Measurements from ENCODE around the gene NPEPPS. TPM values are rescaled to one million over a fixed set of nuclear protein-coding genes. Genes with fewer than 3 reads are reported as not detected.

NPEPPS gene
- total and polyA plus RNA-seq, 2 donors: 41.2 to 48.0 TPM

DNA sequence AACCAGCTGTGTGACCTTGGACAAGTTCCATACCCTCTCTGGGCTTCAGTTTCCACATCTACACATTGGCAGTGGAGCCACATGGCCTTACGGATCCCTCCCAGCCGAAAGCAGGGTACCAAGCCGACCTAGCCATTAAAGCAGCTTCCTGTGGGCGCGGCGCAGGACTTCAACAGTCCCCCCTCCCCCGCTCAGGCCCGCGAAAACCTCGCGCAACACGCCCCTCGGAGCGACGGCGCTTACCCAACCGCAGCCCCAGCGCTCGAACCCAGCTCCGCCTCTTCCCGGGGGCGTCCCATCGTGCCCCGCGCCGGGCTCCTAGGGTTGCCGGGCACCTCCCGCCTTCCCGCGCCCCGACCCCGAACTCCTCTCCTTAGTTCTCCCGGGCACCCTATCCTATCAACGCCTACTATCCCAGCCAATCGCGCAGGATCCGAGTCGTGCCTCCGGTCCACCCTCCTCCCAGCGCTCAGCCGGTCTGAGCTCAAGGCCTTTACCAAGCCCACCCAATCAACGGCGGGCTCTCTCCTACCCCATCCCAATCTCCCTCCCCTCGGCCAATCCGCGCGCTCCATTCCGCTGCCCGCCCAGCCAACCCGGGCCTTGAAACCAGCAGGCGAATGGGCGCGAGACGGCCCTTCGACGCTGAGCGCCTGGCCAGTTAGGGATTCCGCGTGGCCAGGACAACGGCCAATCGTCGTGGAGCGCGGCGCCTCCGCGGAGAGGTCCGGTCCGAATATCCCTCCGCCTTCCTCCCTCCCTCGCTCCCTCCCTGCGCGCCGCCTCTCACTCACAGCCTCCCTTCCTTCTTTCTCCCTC lies 118.5 kb downstream of the NPEPPS start, which contains the start of gene KPNB1:
KPNB1 (plus strand) TSS at position 767 of the 819 bp plus-strand sequence. CDS start 326 bp downstream, outside the sequence.
- under 1% methylated on average over 74 of the region's 74 CpGs for WGBS
- peak within 1 kb of the TSS; percentile 94 to 97 for H3K27ac ChIP-seq (ENCODE audit: low read depth in 1 of 2, low read length in 1 of 2)
- peak within 1 kb of the TSS; percentile 73 to 95 for H3K4me3 ChIP-seq (ENCODE audit: low read length in 2 of 2)
- peak; percentile 88 to 99 (median 96) for DNase-seq (ENCODE audit: low read depth in 6 of 9, low spot score in 9 of 9)
- H3K27me3 ChIP-seq (ENCODE audit: control insufficient read depth in 2 of 2, insufficient read depth in 1 of 2, low read length in 1 of 2): no peaks in the 10 kb centered on the region
- H3K9me3 ChIP-seq (ENCODE audit: control insufficient read depth in 2 of 2, insufficient read depth in 1 of 2, low read length in 1 of 2): no peaks in the 10 kb centered on the region
- H3K36me3 ChIP-seq (ENCODE audit: control insufficient read depth in 2 of 2, insufficient read depth in 2 of 2, low read length in 1 of 2): peaks cover 13 to 28% of the 10 kb centered on the region in 2 donors
- H3K4me1 ChIP-seq (ENCODE audit: control insufficient read depth in 2 of 2, insufficient read depth in 2 of 2, low read length in 2 of 2): peaks cover 6 to 22% of the 10 kb centered on the region in 2 donors

- peak overlapping the region; percentile 73 to 95 for H3K4me3 ChIP-seq (ENCODE audit: low read length in 2 of 2)
- WGBS: 1% methylated on average over 48 of the region's 48 CpGs
- DNase-seq (ENCODE audit: low read depth in 6 of 9, low spot score in 9 of 9): peak in 5 of 9 donors; percentile 25 to 60 (median 52)
- peak overlapping the region; percentile 94 to 97 for H3K27ac ChIP-seq (ENCODE audit: low read depth in 1 of 2, low read length in 1 of 2)
- H3K27me3 ChIP-seq (ENCODE audit: control insufficient read depth in 2 of 2, insufficient read depth in 1 of 2, low read length in 1 of 2): no peaks in the 10 kb centered on the region
- H3K36me3 ChIP-seq (ENCODE audit: control insufficient read depth in 2 of 2, insufficient read depth in 2 of 2, low read length in 1 of 2): peaks cover 17 to 35% of the 10 kb centered on the region in 2 donors
- H3K9me3 ChIP-seq (ENCODE audit: control insufficient read depth in 2 of 2, insufficient read depth in 1 of 2, low read length in 1 of 2): no peaks in the 10 kb centered on the region
- peaks cover 6 to 22% of the 10 kb centered on the region in 2 donors for H3K4me1 ChIP-seq (ENCODE audit: control insufficient read depth in 2 of 2, insufficient read depth in 2 of 2, low read length in 2 of 2)
Observed at GRCh38 chr17:47649972-47650524, 119.1 kb downstream of the NPEPPS start.

DNA sequence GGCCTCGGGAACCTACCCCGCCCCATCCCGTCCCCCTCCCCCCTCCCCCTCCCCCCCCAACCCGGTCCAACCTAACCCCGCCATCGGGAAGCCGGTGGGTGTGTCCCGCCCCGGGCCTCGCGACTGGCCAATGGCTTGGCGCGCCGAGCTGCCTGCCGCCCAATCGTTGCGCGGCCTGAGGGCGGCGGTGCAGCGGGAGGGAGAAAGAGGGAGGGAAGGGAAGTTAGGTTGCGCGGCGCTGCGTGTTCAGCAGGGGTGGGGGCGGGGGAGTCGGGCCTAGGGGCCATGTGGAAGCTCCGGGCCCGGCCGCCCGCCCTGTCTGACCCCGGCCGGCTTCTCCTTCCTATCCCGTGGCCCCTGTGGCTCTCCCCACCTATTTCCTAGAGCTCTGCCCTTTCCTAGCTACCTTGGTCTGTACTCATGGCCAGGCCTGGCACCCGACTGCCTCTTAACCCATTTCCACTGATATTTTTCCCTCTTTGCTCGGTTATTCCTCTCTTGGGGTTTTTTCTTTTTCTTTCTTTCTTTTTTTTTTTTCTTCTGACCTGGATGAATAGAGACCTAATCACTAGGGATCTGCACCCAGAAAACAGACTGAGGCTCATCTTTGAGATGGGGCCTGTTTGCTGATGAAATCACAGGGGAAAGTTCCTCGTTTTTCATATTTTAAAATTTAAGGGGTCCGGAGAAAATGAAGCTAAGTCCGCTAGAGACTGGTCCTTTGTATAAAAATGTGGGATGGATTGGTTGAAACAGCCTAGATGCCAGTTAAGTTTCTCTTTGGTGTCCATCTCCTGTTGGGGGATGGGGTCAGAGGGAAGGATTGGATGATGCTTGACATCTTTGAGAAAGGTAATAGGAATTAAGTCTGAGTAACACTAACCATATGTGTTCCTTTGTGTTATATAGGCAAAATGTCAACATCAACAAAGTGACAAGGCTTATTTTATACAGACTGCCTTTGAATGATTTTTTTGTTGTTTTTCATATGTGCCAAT lies 119.9 kb downstream of the NPEPPS start:
- WGBS: 2% methylated on average over 39 of the region's 39 CpGs
- peak overlapping the region; percentile 73 to 95 for H3K4me3 ChIP-seq (ENCODE audit: low read length in 2 of 2)
- no peaks in the 10 kb centered on the region for H3K9me3 ChIP-seq (ENCODE audit: control insufficient read depth in 2 of 2, insufficient read depth in 1 of 2, low read length in 1 of 2)
- H3K27me3 ChIP-seq (ENCODE audit: control insufficient read depth in 2 of 2, insufficient read depth in 1 of 2, low read length in 1 of 2): no peaks in the 10 kb centered on the region
- peaks cover 24 to 43% of the 10 kb centered on the region in 2 donors for H3K36me3 ChIP-seq (ENCODE audit: control insufficient read depth in 2 of 2, insufficient read depth in 2 of 2, low read length in 1 of 2)
- H3K4me1 ChIP-seq (ENCODE audit: control insufficient read depth in 2 of 2, insufficient read depth in 2 of 2, low read length in 2 of 2): peaks cover 6 to 22% of the 10 kb centered on the region in 2 donors
- DNase-seq (ENCODE audit: low read depth in 6 of 9, low spot score in 9 of 9): peak; percentile 73 to 96 (median 87)
- peak overlapping the region; percentile 71 to 93 for H3K27ac ChIP-seq (ENCODE audit: low read depth in 1 of 2, low read length in 1 of 2)

- no peaks in the 10 kb centered on the region for H3K9me3 ChIP-seq (ENCODE audit: control insufficient read depth in 2 of 2, insufficient read depth in 1 of 2, low read length in 1 of 2)
- peaks cover 33 to 52% of the 10 kb centered on the region in 2 donors for H3K36me3 ChIP-seq (ENCODE audit: control insufficient read depth in 2 of 2, insufficient read depth in 2 of 2, low read length in 1 of 2)
- no peak overlapping the region for H3K27ac ChIP-seq (ENCODE audit: low read depth in 1 of 2, low read length in 1 of 2)
- no peaks in the 10 kb centered on the region for H3K27me3 ChIP-seq (ENCODE audit: control insufficient read depth in 2 of 2, insufficient read depth in 1 of 2, low read length in 1 of 2)
- WGBS: 80% methylated on average over 2 of the region's 2 CpGs
- DNase-seq (ENCODE audit: low read depth in 6 of 9, low spot score in 9 of 9): no peak
- peak overlapping the region in 1 of 2 donors; percentile 68 for H3K4me3 ChIP-seq (ENCODE audit: low read length in 2 of 2)
- peaks cover 6 to 22% of the 10 kb centered on the region in 2 donors for H3K4me1 ChIP-seq (ENCODE audit: control insufficient read depth in 2 of 2, insufficient read depth in 2 of 2, low read length in 2 of 2)
Observed at GRCh38 chr17:47651704-47652103, 120.8 kb downstream of the NPEPPS start.

DNA sequence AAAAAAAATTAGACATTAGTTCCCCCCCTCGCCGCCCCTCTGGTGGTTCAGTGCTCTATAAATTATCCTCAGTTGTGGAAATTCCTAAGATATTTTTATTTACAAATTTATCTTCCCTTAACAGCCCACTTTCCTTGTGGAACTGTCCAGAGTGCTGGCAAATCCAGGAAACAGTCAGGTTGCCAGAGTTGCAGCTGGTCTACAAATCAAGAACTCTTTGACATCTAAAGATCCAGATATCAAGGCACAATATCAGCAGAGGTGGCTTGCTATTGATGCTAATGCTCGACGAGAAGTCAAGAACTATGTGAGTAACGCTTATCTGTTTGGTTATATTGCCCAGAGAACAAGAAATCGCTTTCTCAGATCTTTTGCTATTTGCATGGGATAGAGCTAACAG lies 121.7 kb downstream of the NPEPPS start:
- Histone ChIP-seq H3K27ac (ENCODE audit: low read depth in 1 of 2, low read length in 1 of 2) (no peak overlapping the region), H3K27me3 (ENCODE audit: control insufficient read depth in 2 of 2, insufficient read depth in 1 of 2, low read length in 1 of 2) (no peaks in the 10 kb centered on the region), H3K4me1 (ENCODE audit: control insufficient read depth in 2 of 2, insufficient read depth in 2 of 2, low read length in 2 of 2) (peaks cover 6 to 22% of the 10 kb centered on the region in 2 donors), H3K36me3 (ENCODE audit: control insufficient read depth in 2 of 2, insufficient read depth in 2 of 2, low read length in 1 of 2) (peaks cover 41 to 60% of the 10 kb centered on the region in 2 donors), H3K9me3 (ENCODE audit: control insufficient read depth in 2 of 2, insufficient read depth in 1 of 2, low read length in 1 of 2) (no peaks in the 10 kb centered on the region), H3K4me3 (ENCODE audit: low read length in 2 of 2) (no peak overlapping the region)
- no peak for DNase-seq (ENCODE audit: low read depth in 6 of 9, low spot score in 9 of 9)
- 90% methylated on average over 6 of the region's 6 CpGs for WGBS

DNA sequence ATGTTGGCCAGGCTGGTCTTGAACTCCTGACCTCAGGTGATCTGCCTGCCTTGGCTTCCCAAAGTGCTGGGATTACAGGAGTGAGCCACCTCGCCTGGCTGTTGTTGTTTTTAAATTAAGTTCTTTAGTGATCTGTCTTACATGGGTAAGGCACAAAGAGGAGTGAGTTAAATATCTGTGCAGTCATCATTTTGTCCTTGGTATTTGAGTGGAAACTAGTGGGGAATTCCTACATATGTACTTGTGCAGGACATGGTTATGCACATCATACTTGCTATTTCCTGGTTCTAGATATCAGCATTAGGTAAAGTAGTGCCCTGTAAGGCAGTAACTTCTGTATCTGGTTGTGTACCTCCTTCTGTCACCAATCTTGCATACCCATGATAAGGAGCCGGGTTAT lies 122.5 kb downstream of the NPEPPS start:
- H3K4me3 ChIP-seq (ENCODE audit: low read length in 2 of 2): no peak overlapping the region
- no peak overlapping the region for H3K27ac ChIP-seq (ENCODE audit: low read depth in 1 of 2, low read length in 1 of 2)
- DNase-seq (ENCODE audit: low read depth in 6 of 9, low spot score in 9 of 9): no peak
- peaks cover 50 to 69% of the 10 kb centered on the region in 2 donors for H3K36me3 ChIP-seq (ENCODE audit: control insufficient read depth in 2 of 2, insufficient read depth in 2 of 2, low read length in 1 of 2)
- H3K4me1 ChIP-seq (ENCODE audit: control insufficient read depth in 2 of 2, insufficient read depth in 2 of 2, low read length in 2 of 2): peaks cover 6 to 17% of the 10 kb centered on the region in 2 donors
- H3K27me3 ChIP-seq (ENCODE audit: control insufficient read depth in 2 of 2, insufficient read depth in 1 of 2, low read length in 1 of 2): no peaks in the 10 kb centered on the region
- WGBS: over 99% methylated on average over 2 of the region's 2 CpGs
- H3K9me3 ChIP-seq (ENCODE audit: control insufficient read depth in 2 of 2, insufficient read depth in 1 of 2, low read length in 1 of 2): no peaks in the 10 kb centered on the region

DNA sequence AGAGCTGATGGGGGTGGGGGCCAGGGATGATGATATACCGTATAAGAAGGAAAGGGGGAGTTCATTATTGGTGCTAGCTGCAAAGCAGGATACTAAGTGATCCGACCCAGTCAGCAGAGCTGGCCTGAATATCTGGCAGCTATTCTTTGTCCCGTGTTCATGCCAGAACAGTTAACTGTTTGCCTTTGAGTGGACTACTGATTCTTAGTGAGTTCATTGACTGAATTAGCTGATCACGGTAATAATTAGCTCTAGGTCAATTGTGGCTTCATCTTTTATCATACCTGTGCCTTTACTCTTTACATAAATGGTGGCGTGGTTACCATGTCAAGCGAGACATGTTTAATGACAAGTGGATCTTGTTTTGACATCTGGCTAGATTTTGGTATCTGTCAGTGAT lies 124.1 kb downstream of the NPEPPS start:
- no peaks in the 10 kb centered on the region for H3K9me3 ChIP-seq (ENCODE audit: control insufficient read depth in 2 of 2, insufficient read depth in 1 of 2, low read length in 1 of 2)
- WGBS: 95% methylated on average over 6 of the region's 6 CpGs
- H3K4me1 ChIP-seq (ENCODE audit: control insufficient read depth in 2 of 2, insufficient read depth in 2 of 2, low read length in 2 of 2): peaks cover 3 to 21% of the 10 kb centered on the region in 2 donors
- no peak overlapping the region for H3K27ac ChIP-seq (ENCODE audit: low read depth in 1 of 2, low read length in 1 of 2)
- no peak for DNase-seq (ENCODE audit: low read depth in 6 of 9, low spot score in 9 of 9)
- H3K4me3 ChIP-seq (ENCODE audit: low read length in 2 of 2): no peak overlapping the region
- no peaks in the 10 kb centered on the region for H3K27me3 ChIP-seq (ENCODE audit: control insufficient read depth in 2 of 2, insufficient read depth in 1 of 2, low read length in 1 of 2)
- peaks cover 53 to 82% of the 10 kb centered on the region in 2 donors for H3K36me3 ChIP-seq (ENCODE audit: control insufficient read depth in 2 of 2, insufficient read depth in 2 of 2, low read length in 1 of 2)

DNA sequence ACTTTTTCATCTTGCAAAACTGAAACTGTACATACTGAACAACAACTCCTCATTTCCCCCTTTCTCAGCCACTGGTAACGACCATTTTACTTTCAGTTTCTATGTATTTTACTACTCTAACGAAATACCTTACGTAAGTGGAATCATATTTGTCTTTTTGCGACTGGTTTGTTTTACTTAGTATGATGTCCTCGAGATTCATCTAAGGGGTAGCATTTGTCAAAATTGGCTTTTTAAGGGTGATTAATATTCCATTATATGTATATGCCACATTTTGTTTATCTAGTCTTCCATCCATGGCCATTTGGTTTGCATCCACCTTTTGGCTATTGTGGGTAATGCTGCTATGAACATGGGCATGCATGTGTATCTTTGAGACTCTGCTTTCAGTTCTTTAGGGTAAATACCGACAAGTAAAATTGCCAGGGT lies 129.2 kb downstream of the NPEPPS start:
- H3K27ac ChIP-seq (ENCODE audit: low read depth in 1 of 2, low read length in 1 of 2): peak overlapping the region; percentile 67 to 83
- peaks cover 76 to 97% of the 10 kb centered on the region in 2 donors for H3K36me3 ChIP-seq (ENCODE audit: control insufficient read depth in 2 of 2, insufficient read depth in 2 of 2, low read length in 1 of 2)
- H3K9me3 ChIP-seq (ENCODE audit: control insufficient read depth in 2 of 2, insufficient read depth in 1 of 2, low read length in 1 of 2): no peaks in the 10 kb centered on the region
- peaks cover 0 to 10% of the 10 kb centered on the region in 2 donors for H3K4me1 ChIP-seq (ENCODE audit: control insufficient read depth in 2 of 2, insufficient read depth in 2 of 2, low read length in 2 of 2)
- WGBS: 20% methylated on average over 6 of the region's 6 CpGs
- H3K4me3 ChIP-seq (ENCODE audit: low read length in 2 of 2): peak overlapping the region; percentile 4 to 16
- DNase-seq (ENCODE audit: low read depth in 6 of 9, low spot score in 9 of 9): peak in 6 of 9 donors; percentile 4 to 73 (median 34)
- H3K27me3 ChIP-seq (ENCODE audit: control insufficient read depth in 2 of 2, insufficient read depth in 1 of 2, low read length in 1 of 2): no peaks in the 10 kb centered on the region

All from thymus (tissue), 11 donors.